ENCODE results near the gene HSD17B12. TPM values are rescaled to one million over a fixed set of nuclear protein-coding genes. Genes with fewer than 3 reads are reported as not detected.

The HSD17B12 gene
- total and polyA plus RNA-seq, 2 experiments from 2014 or later, result 128 to 168 TPM

GRCh38 chr11:43845816-43846215 lies 165.3 kb downstream of the HSD17B12 start:
- Histone ChIP-seq H3F3A (replicated peaks; ENCODE audit: low read depth) (no peaks in the 10 kb centered on the region), H3K79me2 (replicated peaks; ENCODE audit: insufficient read depth) (no peaks in the 10 kb centered on the region), H2AFZ (no peak overlapping the region), H3K27me3 (ENCODE audit: insufficient read depth) (no peaks in the 10 kb centered on the region), H3K27ac (ENCODE audit: low read depth) (no peak overlapping the region), H3K4me2 (no peak overlapping the region), H3K4me3 (no peak overlapping the region), H3K36me3 (ENCODE audit: insufficient read depth) (peaks cover 5% of the 10 kb centered on the region; the same call in 1 of the 2 replicates), H3K9me2 (ENCODE audit: insufficient read depth) (no peaks in the 10 kb centered on the region), H4K20me1 (replicated peaks; ENCODE audit: insufficient read depth) (0 out of 2 replicates have a peak, but pooled peaks cover 3% of the 10 kb centered on the region), H3K4me1 (ENCODE audit: insufficient read depth) (no peaks in the 10 kb centered on the region)
- no peak overlapping the region for H3K4me3 Mint-ChIP-seq
- H3K27me3 Mint-ChIP-seq (ENCODE audit: insufficient read depth, low read depth, poor library complexity), result no peaks in the 10 kb centered on the region
- no peaks in the 10 kb centered on the region; the same call in 2 of the 3 replicates for H3K9me3 Mint-ChIP-seq
- H3K4me1 Mint-ChIP-seq, result peaks cover 11% of the 10 kb centered on the region; the same call in 2 of the 3 replicates
- peaks cover 14% of the 10 kb centered on the region; the same call in 2 of the 3 replicates for H3K36me3 Mint-ChIP-seq (ENCODE audit: low read depth)
- no peak overlapping the region for H3K27ac Mint-ChIP-seq
- no peak for TF ChIP-seq EZH2 (IDR thresholded peaks at IDR 0.05; ENCODE audit: low read depth, unreplicated experiment)
- no peak for TF ChIP-seq STAT1 (IDR thresholded peaks at IDR 0.05; ENCODE audit: unreplicated experiment)
- ATAC-seq, result no peak
- no peak for DNase-seq (ENCODE audit: low spot score)

DNA sequence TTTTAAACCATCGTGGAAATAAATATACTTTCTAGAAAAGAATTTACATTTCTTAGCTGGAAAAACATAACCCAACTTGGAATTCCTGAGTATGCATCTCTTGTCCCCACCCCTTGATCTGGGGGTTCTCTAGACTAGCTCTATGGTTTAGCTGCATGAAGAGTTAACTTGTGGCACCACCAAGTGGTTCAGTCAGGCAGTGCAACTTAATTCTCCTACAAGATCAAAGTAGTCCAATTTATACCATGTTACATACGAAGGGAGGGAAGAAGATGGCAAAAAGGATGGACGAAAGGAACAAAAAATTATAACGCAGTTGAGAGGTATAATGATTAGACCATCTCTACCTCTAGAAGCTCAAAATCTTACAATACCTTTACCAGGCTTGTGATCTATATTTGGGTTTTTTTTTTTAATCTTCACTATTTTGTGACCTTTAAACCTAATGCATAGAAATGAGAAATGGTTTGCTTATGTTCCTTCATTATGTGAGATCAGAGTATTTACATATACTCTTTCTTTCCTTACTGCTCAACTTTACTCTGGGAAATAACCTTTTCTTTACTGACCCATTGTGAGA lies 171.6 kb downstream of the HSD17B12 start:
- Histone ChIP-seq H3F3A (replicated peaks; ENCODE audit: low read depth) (no peaks in the 10 kb centered on the region), H4K20me1 (replicated peaks; ENCODE audit: insufficient read depth) (no peaks in the 10 kb centered on the region), H3K36me3 (ENCODE audit: insufficient read depth) (peaks cover 16% of the 10 kb centered on the region; the same call in 1 of the 2 replicates), H3K27ac (ENCODE audit: low read depth) (no peak overlapping the region), H2AFZ (no peak overlapping the region), H3K27me3 (ENCODE audit: insufficient read depth) (no peaks in the 10 kb centered on the region), H3K4me3 (no peak overlapping the region), H3K9me2 (ENCODE audit: insufficient read depth) (no peaks in the 10 kb centered on the region), H3K4me1 (ENCODE audit: insufficient read depth) (no peaks in the 10 kb centered on the region), H3K4me2 (no peak overlapping the region), H3K79me2 (replicated peaks; ENCODE audit: insufficient read depth) (no peaks in the 10 kb centered on the region)
- ATAC-seq, result peak; percentile 95
- Mint-ChIP-seq H3K27me3 (ENCODE audit: insufficient read depth, low read depth, poor library complexity) (no peaks in the 10 kb centered on the region), H3K36me3 (ENCODE audit: low read depth) (peaks cover 7% of the 10 kb centered on the region; the same call in 2 of the 3 replicates), H3K4me1 (no peaks in the 10 kb centered on the region), H3K27ac (no peak overlapping the region), H3K9me3 (no peaks in the 10 kb centered on the region; the same call in 2 of the 3 replicates), H3K4me3 (no peak overlapping the region)
- DNase-seq (ENCODE audit: low spot score), result peak; percentile 90
- TF ChIP-seq EZH2phosphoT487 (IDR thresholded peaks at IDR 0.05; ENCODE audit: unreplicated experiment) (no peak), CREB1 (CRISPR knock-in tag; IDR thresholded peaks at IDR 0.05; ENCODE audit: low read depth) (no peak), ZNF114 (CRISPR knock-in tag; IDR thresholded peaks at IDR 0.05) (no peak)
- TF ChIP-seq, protein P1, sequence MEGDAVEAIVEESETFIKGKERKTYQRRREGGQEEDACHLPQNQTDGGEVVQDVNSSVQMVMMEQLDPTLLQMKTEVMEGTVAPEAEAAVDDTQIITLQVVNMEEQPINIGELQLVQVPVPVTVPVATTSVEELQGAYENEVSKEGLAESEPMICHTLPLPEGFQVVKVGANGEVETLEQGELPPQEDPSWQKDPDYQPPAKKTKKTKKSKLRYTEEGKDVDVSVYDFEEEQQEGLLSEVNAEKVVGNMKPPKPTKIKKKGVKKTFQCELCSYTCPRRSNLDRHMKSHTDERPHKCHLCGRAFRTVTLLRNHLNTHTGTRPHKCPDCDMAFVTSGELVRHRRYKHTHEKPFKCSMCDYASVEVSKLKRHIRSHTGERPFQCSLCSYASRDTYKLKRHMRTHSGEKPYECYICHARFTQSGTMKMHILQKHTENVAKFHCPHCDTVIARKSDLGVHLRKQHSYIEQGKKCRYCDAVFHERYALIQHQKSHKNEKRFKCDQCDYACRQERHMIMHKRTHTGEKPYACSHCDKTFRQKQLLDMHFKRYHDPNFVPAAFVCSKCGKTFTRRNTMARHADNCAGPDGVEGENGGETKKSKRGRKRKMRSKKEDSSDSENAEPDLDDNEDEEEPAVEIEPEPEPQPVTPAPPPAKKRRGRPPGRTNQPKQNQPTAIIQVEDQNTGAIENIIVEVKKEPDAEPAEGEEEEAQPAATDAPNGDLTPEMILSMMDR (conservative IDR thresholded peaks at IDR 0.05; ENCODE audit: low read depth in 2 of 2), result peak; percentile 79 to 91

- Histone ChIP-seq H3K9me2 (ENCODE audit: insufficient read depth) (no peaks in the 10 kb centered on the region), H3K4me3 (no peak overlapping the region), H3F3A (replicated peaks; ENCODE audit: low read depth) (no peaks in the 10 kb centered on the region), H3K79me2 (replicated peaks; ENCODE audit: insufficient read depth) (no peaks in the 10 kb centered on the region), H3K4me2 (no peak overlapping the region), H3K27ac (ENCODE audit: low read depth) (no peak overlapping the region), H4K20me1 (replicated peaks; ENCODE audit: insufficient read depth) (no peaks in the 10 kb centered on the region), H3K36me3 (ENCODE audit: insufficient read depth) (peaks cover 16% of the 10 kb centered on the region; the same call in 1 of the 2 replicates), H3K4me1 (ENCODE audit: insufficient read depth) (no peaks in the 10 kb centered on the region), H3K27me3 (ENCODE audit: insufficient read depth) (no peaks in the 10 kb centered on the region), H2AFZ (no peak overlapping the region)
- no peak overlapping the region for H3K27ac Mint-ChIP-seq
- no peak overlapping the region for H3K4me3 Mint-ChIP-seq
- H3K9me3 Mint-ChIP-seq, result no peaks in the 10 kb centered on the region; the same call in 2 of the 3 replicates
- ATAC-seq (no peak), DNase-seq (ENCODE audit: low spot score) (no peak)
- H3K27me3 Mint-ChIP-seq (ENCODE audit: insufficient read depth, low read depth, poor library complexity), result no peaks in the 10 kb centered on the region
- peaks cover 7% of the 10 kb centered on the region; the same call in 2 of the 3 replicates for H3K36me3 Mint-ChIP-seq (ENCODE audit: low read depth)
- no peaks in the 10 kb centered on the region for H3K4me1 Mint-ChIP-seq
- TF ChIP-seq ZNF114 (CRISPR knock-in tag; IDR thresholded peaks at IDR 0.05), result no peak
- no peak for TF ChIP-seq NANOG (IDR thresholded peaks at IDR 0.05; ENCODE audit: borderline replicate concordance)
- no peak for TF ChIP-seq EZH2 (IDR thresholded peaks at IDR 0.05; ENCODE audit: low read depth, unreplicated experiment)
- TF ChIP-seq CREB1 (CRISPR knock-in tag; IDR thresholded peaks at IDR 0.05; ENCODE audit: low read depth), result no peak
- TF ChIP-seq, protein P2, sequence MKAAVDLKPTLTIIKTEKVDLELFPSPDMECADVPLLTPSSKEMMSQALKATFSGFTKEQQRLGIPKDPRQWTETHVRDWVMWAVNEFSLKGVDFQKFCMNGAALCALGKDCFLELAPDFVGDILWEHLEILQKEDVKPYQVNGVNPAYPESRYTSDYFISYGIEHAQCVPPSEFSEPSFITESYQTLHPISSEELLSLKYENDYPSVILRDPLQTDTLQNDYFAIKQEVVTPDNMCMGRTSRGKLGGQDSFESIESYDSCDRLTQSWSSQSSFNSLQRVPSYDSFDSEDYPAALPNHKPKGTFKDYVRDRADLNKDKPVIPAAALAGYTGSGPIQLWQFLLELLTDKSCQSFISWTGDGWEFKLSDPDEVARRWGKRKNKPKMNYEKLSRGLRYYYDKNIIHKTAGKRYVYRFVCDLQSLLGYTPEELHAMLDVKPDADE (IDR thresholded peaks at IDR 0.05), result no peak
These were observed 173.2 kb downstream of the HSD17B12 start for GRCh38 chr11:43853781-43854180.

Measured in GM23338 (cell line).